HG02970 (cell line): ENCODE data around the gene CALHM6.
A peak's percentile ranks its signal among the peaks of the same experiment; 100 is the strongest.

Source experiments
- ATAC-seq: cut with Tn5 transposase; IDR thresholded peaks from one replicate; pipeline ENCODE4 v1.9.1; 2021; ENCODE audit warnings: mild to moderate bottlenecking, moderate library complexity, moderate number of reproducible peaks; ENCODE audit not compliant: unreplicated experiment, low FRiP score

CALHM6 gene

DNA sequence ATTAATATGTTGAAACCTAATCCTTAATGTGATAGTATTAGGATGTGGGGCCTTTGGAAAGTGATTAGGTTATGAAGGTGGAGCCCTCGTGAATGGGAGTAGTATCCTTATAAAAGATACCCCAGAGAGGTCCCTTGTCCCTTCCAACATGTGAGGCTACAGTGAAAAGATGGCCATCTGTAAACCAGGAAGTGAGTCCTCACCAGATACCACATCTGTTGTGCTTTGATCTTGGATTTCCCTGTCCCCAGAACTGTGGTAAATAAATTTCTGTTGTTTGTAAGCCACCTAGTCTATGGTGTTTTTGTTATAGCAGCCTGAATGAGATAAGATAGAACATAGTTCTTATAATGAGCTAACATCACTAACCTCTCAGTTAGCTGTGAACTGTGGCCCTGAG, 16.6 kb upstream of the CALHM6 start:
- no peak for ATAC-seq

GRCh38 chr6:116445102-116445501, 16.1 kb upstream of the CALHM6 start:
- ATAC-seq: no peak

DNA sequence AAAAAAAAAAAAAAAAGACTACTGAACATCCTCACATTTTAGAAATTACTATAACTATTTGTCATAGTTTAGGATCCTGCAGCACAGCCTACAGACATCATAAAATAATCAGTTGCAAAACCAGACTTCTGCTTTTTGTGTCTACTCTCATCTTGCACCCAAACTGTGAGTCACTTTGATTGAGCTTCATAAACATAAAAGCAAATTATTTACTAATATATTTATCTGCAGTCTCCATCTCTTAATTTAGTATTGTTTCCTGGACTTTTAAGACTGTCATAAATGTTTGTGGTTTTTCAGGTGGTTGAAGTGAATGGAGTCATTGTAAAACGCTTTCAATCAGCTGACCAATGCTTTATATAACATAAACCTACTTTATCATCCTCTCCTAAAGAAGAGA, 14.8 kb upstream of the CALHM6 start:
- ATAC-seq: no peak

- ATAC-seq: no peak
Observed at GRCh38 chr6:116447052-116447451, 14.1 kb upstream of the CALHM6 start.

GRCh38 chr6:116447496-116448011, 13.6 kb upstream of the CALHM6 start:
- ATAC-seq: no peak

GRCh38 chr6:116449565-116449964, 11.6 kb upstream of the CALHM6 start:
- no peak for ATAC-seq

GRCh38 chr6:116450185-116450710, 10.9 kb upstream of the CALHM6 start:
- no peak for ATAC-seq

- peak; percentile 63 for ATAC-seq
Observed at GRCh38 chr6:116450769-116451740, 10.1 kb upstream of the CALHM6 start.

- ATAC-seq: no peak
Observed at GRCh38 chr6:116451916-116452315, 9.3 kb upstream of the CALHM6 start.

DNA sequence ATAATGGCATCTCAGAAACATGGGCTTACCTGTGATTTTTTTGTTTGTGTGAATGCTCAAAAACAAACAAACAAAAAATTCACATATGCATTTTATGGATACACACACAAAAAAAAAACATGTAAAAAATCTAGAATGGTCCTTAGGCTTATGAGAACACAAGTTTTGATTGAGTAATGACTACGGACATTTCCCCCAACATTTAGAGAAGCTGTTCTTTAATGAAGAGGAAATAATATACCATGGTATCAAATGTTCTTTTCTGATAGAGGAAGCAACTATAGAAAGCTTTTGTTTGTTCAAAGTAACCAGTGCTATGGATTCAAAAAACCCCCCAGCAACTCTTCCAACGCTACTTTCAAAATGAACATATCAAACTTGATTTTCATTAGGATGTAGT, 8.6 kb upstream of the CALHM6 start:
- ATAC-seq: no peak

- ATAC-seq: no peak
Observed at GRCh38 chr6:116456106-116456505, 5.1 kb upstream of the CALHM6 start.

DNA sequence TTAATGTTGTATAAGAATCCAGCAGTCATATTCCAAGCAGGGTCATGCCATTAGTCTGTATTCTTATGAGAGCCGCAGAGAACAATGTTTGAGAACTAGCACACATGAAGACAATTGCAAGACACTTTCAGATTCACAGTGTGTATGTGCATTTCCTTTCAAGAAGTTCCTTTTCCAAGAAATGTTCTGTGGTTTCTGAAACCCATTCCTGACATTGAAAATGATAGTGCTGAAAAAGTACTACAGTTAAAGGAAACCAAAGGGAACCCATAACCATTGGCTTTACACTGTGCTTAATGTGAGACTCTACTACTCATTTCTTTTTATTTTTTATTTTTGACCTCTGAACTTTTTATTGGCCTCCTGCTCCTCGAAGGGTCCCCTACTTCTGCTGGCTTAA, 4.2 kb upstream of the CALHM6 start:
- no peak for ATAC-seq

DNA sequence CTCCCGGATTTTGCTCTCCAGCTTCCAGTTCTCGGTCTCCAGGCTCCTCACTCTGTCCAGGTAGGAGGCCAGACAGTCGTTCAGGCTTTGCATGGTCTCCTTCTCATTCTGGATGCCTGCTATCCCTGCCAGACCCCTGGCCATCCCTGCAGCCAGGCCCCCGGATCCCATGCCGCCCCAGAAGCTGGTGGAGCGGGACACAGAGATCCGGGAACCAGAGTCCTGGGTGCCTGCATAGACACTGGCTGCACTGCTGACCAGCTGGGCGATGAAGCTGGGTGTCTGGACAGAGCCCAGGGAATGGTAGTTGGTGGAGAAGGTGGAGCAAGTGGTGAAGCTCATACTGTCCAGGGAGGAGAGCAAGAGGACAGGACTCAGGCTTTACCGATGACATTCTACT, 2.9 kb upstream of the CALHM6 start:
- no peak for ATAC-seq

GRCh38 chr6:116459927-116460326, 1.2 kb upstream of the CALHM6 start:
- no peak for ATAC-seq

DNA sequence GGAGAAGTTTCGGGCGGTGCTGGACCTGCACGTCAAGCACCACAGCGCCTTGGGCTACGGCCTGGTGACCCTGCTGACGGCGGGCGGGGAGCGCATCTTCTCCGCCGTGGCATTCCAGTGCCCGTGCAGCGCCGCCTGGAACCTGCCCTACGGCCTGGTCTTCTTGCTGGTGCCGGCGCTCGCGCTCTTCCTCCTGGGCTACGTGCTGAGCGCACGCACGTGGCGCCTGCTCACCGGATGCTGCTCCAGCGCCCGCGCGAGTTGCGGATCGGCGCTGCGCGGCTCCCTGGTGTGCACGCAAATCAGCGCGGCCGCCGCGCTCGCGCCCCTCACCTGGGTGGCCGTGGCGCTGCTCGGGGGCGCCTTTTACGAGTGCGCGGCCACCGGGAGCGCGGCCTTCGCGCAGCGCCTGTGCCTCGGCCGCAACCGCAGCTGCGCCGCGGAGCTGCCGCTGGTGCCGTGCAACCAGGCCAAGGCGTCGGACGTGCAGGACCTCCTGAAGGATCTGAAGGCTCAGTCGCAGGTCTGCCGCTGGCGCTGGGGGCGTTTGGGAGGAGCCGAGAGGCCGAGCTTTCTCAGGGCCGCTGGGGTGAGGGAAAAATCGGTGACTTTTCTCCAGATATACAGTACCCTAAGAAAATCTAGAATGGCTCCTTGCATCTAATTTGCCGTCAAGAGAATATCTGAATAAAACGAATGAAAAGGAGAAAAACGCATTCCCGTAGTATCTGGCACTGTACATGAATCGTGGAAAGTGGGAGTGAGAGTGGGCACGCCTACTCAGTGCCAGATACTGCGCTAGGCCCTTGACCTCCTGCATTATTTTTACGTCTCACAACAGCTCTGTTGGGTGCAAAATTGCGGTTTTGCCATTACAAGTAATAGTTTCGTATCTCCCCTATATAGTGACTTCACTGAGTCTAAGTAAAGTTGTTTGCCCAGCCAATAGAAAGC, 1.0 kb downstream of the CALHM6 start:
- peak; percentile 75 for ATAC-seq

- ATAC-seq: no peak
Observed at GRCh38 chr6:116463301-116463700, 2.1 kb downstream of the CALHM6 start.

DNA sequence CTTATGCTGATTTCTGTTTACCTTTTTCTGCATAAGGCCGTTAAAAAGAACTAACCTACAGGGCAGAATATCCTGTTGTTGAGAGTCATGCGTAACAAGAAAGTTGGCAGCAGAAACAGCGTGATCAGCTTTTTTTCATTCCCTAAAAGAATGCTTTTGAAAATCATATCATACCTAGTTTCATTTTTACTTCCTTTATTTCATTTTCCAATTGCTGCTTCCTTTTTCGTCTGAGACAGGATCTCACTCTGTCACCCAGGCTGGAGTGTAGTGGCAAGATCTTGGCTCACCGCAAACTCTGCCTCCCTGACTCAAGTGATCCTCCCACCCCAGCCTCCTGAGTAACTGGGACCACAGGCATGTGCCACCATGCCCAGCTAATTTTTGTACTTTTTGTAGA, 4.1 kb downstream of the CALHM6 start:
- no peak for ATAC-seq

GRCh38 chr6:116467096-116467495, 5.9 kb downstream of the CALHM6 start:
- ATAC-seq: no peak

DNA sequence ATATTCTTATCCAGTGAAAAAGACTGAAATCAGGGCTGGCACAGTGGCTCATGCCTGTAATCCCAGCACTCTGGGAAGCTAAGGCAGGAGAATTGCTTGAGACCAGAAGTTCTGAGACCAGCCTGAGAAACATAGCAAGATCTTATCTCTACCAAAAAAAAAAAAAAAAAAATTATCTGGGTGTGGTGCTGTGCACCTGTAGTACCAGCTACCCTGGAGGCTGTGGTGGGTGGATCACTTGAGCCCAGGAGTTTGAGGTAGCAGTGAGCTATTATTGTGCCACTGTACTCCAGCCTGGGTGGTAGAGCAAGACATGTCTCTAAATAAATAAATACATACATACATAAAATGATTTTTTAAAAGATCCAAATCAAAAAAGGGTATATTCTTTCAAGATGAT, 6.3 kb downstream of the CALHM6 start:
- ATAC-seq: no peak

DNA sequence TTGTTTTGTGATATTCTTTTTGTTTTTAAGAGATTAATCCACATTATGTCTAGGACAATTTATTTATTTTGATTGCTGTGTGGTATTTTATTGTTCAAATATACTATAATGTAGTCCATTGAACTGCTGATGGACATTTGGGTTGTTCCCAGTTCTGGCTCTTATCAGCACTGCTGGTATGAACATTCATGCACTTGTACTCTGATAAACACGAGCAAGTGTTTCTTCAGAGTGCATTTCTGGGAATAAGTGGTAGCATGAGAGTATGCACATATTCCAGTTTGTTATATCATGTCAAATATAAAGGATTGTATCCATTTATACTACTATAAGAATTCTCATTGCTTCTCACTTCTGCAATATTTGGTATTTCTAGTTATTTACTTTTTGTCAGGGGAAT, 7.1 kb downstream of the CALHM6 start:
- no peak for ATAC-seq

GRCh38 chr6:116471531-116471930, 10.4 kb downstream of the CALHM6 start:
- no peak for ATAC-seq
